ENCODE results near the gene LTB4R. TPM values are rescaled to one million over a fixed set of nuclear protein-coding genes. Genes with fewer than 3 reads are reported as not detected.

Gene LTB4R
- total RNA-seq, 4 donors from 2014 or later, result 3.7 to 19.5 (median 5.6) TPM

DNA sequence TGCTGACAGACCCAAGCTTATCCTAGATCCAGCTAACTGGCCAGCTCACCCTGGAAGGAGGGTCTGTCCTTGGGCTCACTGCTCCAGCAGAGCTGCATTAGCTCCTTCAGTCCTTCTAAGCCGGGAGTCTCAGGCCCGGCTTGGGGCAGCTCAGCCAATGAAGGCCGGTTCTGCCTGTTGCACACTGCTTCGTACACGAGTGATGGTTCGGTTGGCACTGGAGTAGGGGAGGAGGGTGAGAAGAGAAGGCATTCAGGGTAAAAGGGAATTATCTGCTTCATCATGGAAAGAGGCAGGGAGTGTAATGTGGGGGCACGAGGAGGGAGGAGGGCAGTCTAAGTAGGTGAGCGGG is 26.5 kb downstream of the LTB4R start:
- Histone ChIP-seq H3K9me3 (no peaks in the 10 kb centered on the region), H3K27ac (no peak overlapping the region), H3K36me3 (no peaks in the 10 kb centered on the region), H3K27me3 (peaks cover 0 to 22% of the 10 kb centered on the region in 2 donors), H3K4me1 (peaks cover 0 to 9% of the 10 kb centered on the region in 2 donors), H3K4me3 (no peak overlapping the region)
- TF ChIP-seq POLR2A (IDR thresholded peaks at IDR 0.05), result no peak
- TF ChIP-seq, protein P1, sequence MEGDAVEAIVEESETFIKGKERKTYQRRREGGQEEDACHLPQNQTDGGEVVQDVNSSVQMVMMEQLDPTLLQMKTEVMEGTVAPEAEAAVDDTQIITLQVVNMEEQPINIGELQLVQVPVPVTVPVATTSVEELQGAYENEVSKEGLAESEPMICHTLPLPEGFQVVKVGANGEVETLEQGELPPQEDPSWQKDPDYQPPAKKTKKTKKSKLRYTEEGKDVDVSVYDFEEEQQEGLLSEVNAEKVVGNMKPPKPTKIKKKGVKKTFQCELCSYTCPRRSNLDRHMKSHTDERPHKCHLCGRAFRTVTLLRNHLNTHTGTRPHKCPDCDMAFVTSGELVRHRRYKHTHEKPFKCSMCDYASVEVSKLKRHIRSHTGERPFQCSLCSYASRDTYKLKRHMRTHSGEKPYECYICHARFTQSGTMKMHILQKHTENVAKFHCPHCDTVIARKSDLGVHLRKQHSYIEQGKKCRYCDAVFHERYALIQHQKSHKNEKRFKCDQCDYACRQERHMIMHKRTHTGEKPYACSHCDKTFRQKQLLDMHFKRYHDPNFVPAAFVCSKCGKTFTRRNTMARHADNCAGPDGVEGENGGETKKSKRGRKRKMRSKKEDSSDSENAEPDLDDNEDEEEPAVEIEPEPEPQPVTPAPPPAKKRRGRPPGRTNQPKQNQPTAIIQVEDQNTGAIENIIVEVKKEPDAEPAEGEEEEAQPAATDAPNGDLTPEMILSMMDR (IDR thresholded peaks at IDR 0.05), result no peak
- intact Hi-C loops (cut with DNase I; ENCODE audit: low total_unique reads), result loop anchor here (10.0 kb wide), 1 partner anchor 97 kb away; no protein-coding TSS in a partner anchor
- no peak for DNase-seq

DNA sequence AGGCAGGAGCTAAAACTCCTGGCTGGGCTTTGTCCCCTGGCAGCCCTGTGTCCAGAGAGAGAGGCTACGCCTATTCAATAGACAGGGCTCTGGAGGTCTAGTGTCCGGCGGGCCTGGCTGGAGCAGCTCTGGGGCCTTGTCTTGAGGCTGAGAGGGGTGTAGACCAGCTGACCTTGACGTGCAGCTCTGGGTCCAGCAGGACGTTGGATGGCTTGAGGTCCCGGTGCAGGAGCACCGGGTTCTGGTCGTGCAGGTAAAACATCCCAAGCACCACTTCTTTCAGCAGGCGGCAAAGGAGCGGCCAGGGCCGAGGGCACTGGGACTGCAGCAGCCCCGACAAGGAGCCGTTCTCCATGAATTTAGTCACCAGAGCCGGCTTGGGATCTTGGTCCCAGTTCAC is 27.5 kb downstream of the LTB4R start:
- peak overlapping the region; percentile 18 to 31 for H3K4me3 ChIP-seq
- DNase-seq, result no peak
- no peak overlapping the region for H3K27ac ChIP-seq
- H3K36me3 ChIP-seq, result no peaks in the 10 kb centered on the region
- H3K27me3 ChIP-seq, result peaks cover 0 to 20% of the 10 kb centered on the region in 2 donors
- intact Hi-C loops (cut with DNase I; ENCODE audit: low total_unique reads), result loop anchor here (10.0 kb wide), 1 partner anchor 96 kb away; no protein-coding TSS in a partner anchor
- TF ChIP-seq, protein P1 (IDR thresholded peaks at IDR 0.05), result no peak
- no peak for TF ChIP-seq POLR2A (IDR thresholded peaks at IDR 0.05)
- peaks cover 0 to 8% of the 10 kb centered on the region in 2 donors for H3K4me1 ChIP-seq
- H3K9me3 ChIP-seq, result no peaks in the 10 kb centered on the region

DNA sequence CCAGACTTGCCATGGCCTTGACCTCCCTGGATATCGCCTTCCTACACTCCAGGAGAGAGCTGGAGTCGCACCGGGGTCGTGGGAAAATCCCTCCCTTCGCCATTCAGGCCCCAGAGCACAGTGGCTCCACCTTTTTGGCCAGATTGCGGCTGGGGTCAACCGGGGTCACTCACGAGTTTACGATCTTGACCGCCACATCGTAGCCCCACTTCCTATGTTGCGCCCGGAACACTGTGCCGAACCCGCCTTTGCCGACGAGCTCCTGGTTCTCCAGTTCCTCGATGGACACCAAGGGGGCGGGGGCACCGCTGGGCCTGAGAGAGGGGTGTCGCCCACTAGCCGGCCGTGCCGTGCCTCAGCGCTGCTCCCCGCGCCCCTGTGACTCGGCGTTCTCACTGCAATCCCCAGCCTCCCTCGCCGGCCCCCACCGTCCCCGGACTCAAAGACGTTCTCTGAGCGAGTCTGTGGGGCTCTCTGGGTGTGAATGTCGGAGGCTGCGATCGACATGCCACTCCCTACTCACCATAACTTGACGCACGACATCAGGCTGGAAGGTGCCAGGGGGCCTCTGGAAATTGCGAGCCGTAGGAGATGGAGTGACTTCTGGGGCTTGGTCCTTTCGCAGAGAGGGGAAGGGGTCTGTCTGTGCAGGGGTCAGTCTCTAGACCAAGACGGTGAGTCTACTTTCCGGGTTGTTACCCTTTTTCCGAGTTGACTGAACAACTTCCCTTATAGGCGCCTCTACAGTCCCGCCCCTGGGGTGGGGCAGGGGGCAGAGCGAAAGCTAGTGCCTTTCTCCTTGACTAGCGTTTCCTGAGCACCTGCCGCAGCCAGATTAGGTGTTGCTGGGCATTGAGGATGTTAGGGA is 28.2 kb downstream of the LTB4R start, which contains the start of gene RIPK3:
RIPK3 (minus strand) TSS at position 708 of the 868 bp plus-strand sequence; CDS start at position 543, 165 bp downstream.
- H3K9me3 ChIP-seq, result no peaks in the 10 kb centered on the region
- H3K4me3 ChIP-seq, result peak within 1 kb of the TSS; percentile 18 to 31
- no peak for TF ChIP-seq POLR2A (IDR thresholded peaks at IDR 0.05)
- TF ChIP-seq, protein P1 (IDR thresholded peaks at IDR 0.05), result no peak
- H3K4me1 ChIP-seq, result peaks cover 0 to 2% of the 10 kb centered on the region in 2 donors
- peaks cover 0 to 13% of the 10 kb centered on the region in 2 donors for H3K27me3 ChIP-seq
- no peak within 1 kb of the TSS for H3K27ac ChIP-seq
- DNase-seq, result no peak
- H3K36me3 ChIP-seq, result no peaks in the 10 kb centered on the region
- intact Hi-C loops (cut with DNase I; ENCODE audit: low total_unique reads), result loop anchor here (10.0 kb wide), 1 partner anchor 95 kb away; no protein-coding TSS in a partner anchor

DNA sequence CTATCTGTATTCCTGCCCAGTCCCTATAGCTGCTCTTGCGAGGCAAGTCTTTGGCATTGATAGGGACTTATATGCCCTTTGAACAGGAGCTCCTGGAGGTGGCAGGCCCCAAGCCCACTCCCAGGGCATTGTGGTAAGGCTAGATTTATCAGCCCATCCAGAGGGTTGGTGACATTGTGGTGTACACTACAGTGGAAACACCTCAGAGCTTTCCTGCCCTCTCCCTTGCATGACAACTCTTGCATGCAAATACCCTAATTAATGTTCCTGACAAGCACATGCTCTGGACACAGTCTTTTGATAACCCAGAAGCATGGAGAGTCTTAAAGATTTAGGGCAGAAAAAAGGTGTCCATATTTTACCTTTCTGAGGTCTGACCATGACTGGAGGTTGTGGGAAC is 29.3 kb downstream of the LTB4R start:
- intact Hi-C loops (cut with DNase I; ENCODE audit: low total_unique reads), result no loop called here
- no peak for DNase-seq
- TF ChIP-seq, protein P1 (IDR thresholded peaks at IDR 0.05), result no peak
- TF ChIP-seq POLR2A (IDR thresholded peaks at IDR 0.05), result no peak
- H3K9me3 ChIP-seq, result no peaks in the 10 kb centered on the region
- peaks cover 0 to 7% of the 10 kb centered on the region in 2 donors for H3K27me3 ChIP-seq
- H3K4me1 ChIP-seq, result no peaks in the 10 kb centered on the region
- no peak overlapping the region for H3K27ac ChIP-seq
- no peak overlapping the region for H3K4me3 ChIP-seq
- H3K36me3 ChIP-seq, result no peaks in the 10 kb centered on the region

DNA sequence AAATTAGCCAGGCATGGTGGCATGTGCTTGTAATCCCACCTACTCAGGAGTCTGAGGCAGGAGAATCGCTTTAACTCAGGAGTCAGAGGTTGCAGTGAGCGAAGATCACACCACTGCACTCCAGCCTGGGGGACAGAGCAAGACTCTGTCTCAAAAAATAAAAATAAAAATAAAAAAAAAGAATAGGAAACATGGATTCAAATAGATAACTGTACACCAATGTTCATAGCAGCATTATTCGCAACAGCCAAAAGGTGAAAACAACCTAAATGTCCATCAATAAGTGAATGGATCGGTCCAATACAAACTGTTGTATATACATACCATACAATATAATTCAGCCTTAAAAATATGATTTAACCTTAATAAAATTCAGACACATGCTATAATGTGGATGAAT is 31.6 kb downstream of the LTB4R start:
- intact Hi-C loops (cut with DNase I; ENCODE audit: low total_unique reads), result no loop called here
- no peak overlapping the region for H3K4me3 ChIP-seq
- no peak overlapping the region for H3K27ac ChIP-seq
- H3K36me3 ChIP-seq, result no peaks in the 10 kb centered on the region
- no peak for DNase-seq
- H3K27me3 ChIP-seq, result no peaks in the 10 kb centered on the region
- no peaks in the 10 kb centered on the region for H3K9me3 ChIP-seq
- TF ChIP-seq, protein P1 (IDR thresholded peaks at IDR 0.05), result no peak
- TF ChIP-seq POLR2A (IDR thresholded peaks at IDR 0.05), result no peak
- H3K4me1 ChIP-seq, result no peaks in the 10 kb centered on the region
